B cell (primary cell): ENCODE measurements around the gene KRT38. TPM values are rescaled to one million over a fixed set of nuclear protein-coding genes. Genes with fewer than 3 reads are reported as not detected.

Experiments
- ATAC-seq: fragments of 200-7000 bp; cut with Tn5 transposase; one replicate; pipeline ENCODE4 v1.10.0; 2021; ENCODE audit warnings: low read depth, mild to moderate bottlenecking, moderate number of reproducible peaks, moderate library complexity
- CTCF ChIA-PET: fragments of 350-600 bp; sonication (Branson Sonifier 250); formaldehyde crosslinking; loops from one replicate; lab custom pipeline; 2021; ENCODE audit warnings: antibody characterized with exemption, inconsistent platforms; lab: Charles Lee
- POLR2A ChIA-PET: fragments of 350-600 bp; sonication (Branson Sonifier 250); formaldehyde crosslinking; loops from one replicate; lab custom pipeline; 2021; ENCODE audit warnings: antibody characterized with exemption; lab: Charles Lee
- DNase-seq: peaks from one replicate; pipeline ENCODE4 v3.0.0; 2013
- H2AFZ ChIP-seq: 2 replicates; pipeline ENCODE4 v1.6.1; 2012; ENCODE audit warnings: mild to moderate bottlenecking, low read depth, low read length; ENCODE audit not compliant: insufficient read depth, poor library complexity, severe bottlenecking
- H3K27ac ChIP-seq, 2 donors: 1 replicate in 1 of 2; 2 replicates in 1 of 2; pipeline ENCODE4 v1.5.1; 2012 to 2013; ENCODE audit warnings: low read length in 2 of 2, mild to moderate bottlenecking in 2 of 2, moderate library complexity in 1 of 2
- H3K27me3 ChIP-seq, 4 experiments: fragments of 200-600 bp in 1 of 4; sonication (generic) in 1 of 4; replicated peaks in 1 of 4; 1 replicate in 2 of 4; 2 replicates in 2 of 4; pipeline versions ENCODE4 v1.6.1 to v1.7.0; 2013 to 2016; ENCODE audit warnings: low read length in 3 of 4, mild to moderate bottlenecking in 2 of 4, mixed read lengths in 1 of 4, moderate library complexity in 1 of 4; ENCODE audit not compliant: insufficient read depth in 4 of 4, control insufficient read depth in 3 of 4; ENCODE audit errors: control extremely low read depth in 1 of 4
- H3K36me3 ChIP-seq, 2 experiments: replicated peaks in 1 of 2; 1 replicate in 1 of 2; 2 replicates in 1 of 2; pipeline versions ENCODE4 v1.6.1 to v1.7.1; 2013; ENCODE audit warnings: low read length in 1 of 2; ENCODE audit not compliant: insufficient read depth in 2 of 2, control insufficient read depth in 1 of 2; ENCODE audit errors: control extremely low read depth in 1 of 2, extremely low read depth in 1 of 2
- H3K4me1 ChIP-seq, 2 donors: fragments of 200-600 bp in 1 of 2; sonication (generic) in 1 of 2; 1 replicate in 1 of 2; 2 replicates in 1 of 2; pipeline versions ENCODE4 v1.5.1 to v1.6.1; 2013 to 2017; ENCODE audit warnings: low read length in 2 of 2; ENCODE audit not compliant: control insufficient read depth in 2 of 2, insufficient read depth in 2 of 2
- H3K4me2 ChIP-seq: replicated peaks from 2 replicates; pipeline ENCODE3; 2012; ENCODE audit warnings: mild to moderate bottlenecking, low read depth, low read length; ENCODE audit not compliant: poor library complexity, severe bottlenecking
- H3K4me3 ChIP-seq, 5 experiments: fragments of 200-600 bp in 1 of 5; sonication (generic) in 1 of 5; 1 replicate in 3 of 5; 2 replicates in 2 of 5; pipeline versions ENCODE4 v1.5.1 to v1.7.0; 2011 to 2016; ENCODE audit warnings: low read length in 4 of 5, mild to moderate bottlenecking in 4 of 5, low read depth in 2 of 5, control low read depth in 1 of 5, moderate library complexity in 1 of 5; ENCODE audit not compliant: insufficient read depth in 1 of 5; ENCODE audit errors: control extremely low read depth in 1 of 5, extremely low read depth in 1 of 5
- H3K79me2 ChIP-seq: fragments of 200-600 bp; sonication (generic); one replicate; pipeline ENCODE4 v1.6.0; 2016; ENCODE audit warnings: low read length; ENCODE audit not compliant: control insufficient read depth, insufficient read depth
- H3K9ac ChIP-seq: fragments of 200-600 bp; sonication (generic); 2 replicates; pipeline ENCODE4 v1.6.1; 2017; ENCODE audit warnings: mild to moderate bottlenecking, low read length, moderate library complexity
- H3K9me3 ChIP-seq, 3 donors: one replicate each; pipeline versions ENCODE4 v1.6.1 to v1.7.1; 2013; ENCODE audit warnings: low read length in 2 of 3; ENCODE audit not compliant: control insufficient read depth in 2 of 3, insufficient read depth in 1 of 3; ENCODE audit errors: control extremely low read depth in 1 of 3
- H4K20me1 ChIP-seq: 2 replicates; pipeline ENCODE4 v1.6.0; 2012; ENCODE audit warnings: mild to moderate bottlenecking, low read length; ENCODE audit not compliant: insufficient read depth, control insufficient read depth, poor library complexity, severe bottlenecking
- H3K27ac Mint-ChIP-seq: one replicate; pipeline ENCODE4 v1.8.0; 2021; ENCODE audit warnings: mixed read lengths
- H3K27me3 Mint-ChIP-seq: one replicate; pipeline ENCODE4 v1.8.0; 2021; ENCODE audit warnings: mixed read lengths
- H3K4me1 Mint-ChIP-seq: one replicate; pipeline ENCODE4 v1.8.0; 2021; ENCODE audit warnings: mixed read lengths
- H3K4me3 Mint-ChIP-seq: one replicate; pipeline ENCODE4 v1.8.0; 2021; ENCODE audit warnings: mixed read lengths
- H3K9me3 Mint-ChIP-seq: one replicate; pipeline ENCODE4 v1.8.0; 2022; ENCODE audit warnings: mixed read lengths; ENCODE audit not compliant: insufficient read depth
- CTCF ChIP-seq: fragments of 200-600 bp; IDR thresholded peaks from one replicate; pipeline ENCODE4 v1.8.0; 2022; ENCODE audit warnings: antibody characterized with exemption, mild to moderate bottlenecking
- EZH2 ChIP-seq: IDR thresholded peaks from 2 replicates; pipeline ENCODE4 v1.6.1; 2012; ENCODE audit warnings: borderline replicate concordance, low read depth, mild to moderate bottlenecking, moderate library complexity, low read length; ENCODE audit not compliant: insufficient read depth, poor library complexity, severe bottlenecking
- WGBS: methylation state at CpG from one replicate; pipeline ENCODE4 v1.1.5; 2013; ENCODE audit warnings: missing lambda C conversion rate; ENCODE audit not compliant: insufficient coverage; 5-methylcytosine and 5-hydroxymethylcytosine counted together
- intact Hi-C: fragments of 100-400 bp; cut with micrococcal nuclease; formaldehyde crosslinking; loops from one replicate; pipeline ENCODE4 v1.10.0; 2022
- polyA plus RNA-seq: library from polyadenylated mRNA; depleted of rRNA; stranded (reverse); fragments of >200 nt; gene quantifications from 2 replicates; pipeline ENCODE4 v1.2.3, GENCODE V29; 2012
- total RNA-seq, 2 donors: library from RNA; stranded (reverse); fragments of 120-200 nt in 1 of 2; gene quantifications; 1 replicate in 1 of 2; 2 replicates in 1 of 2; pipeline versions ENCODE4 v1.2.3 to v1.2.4, GENCODE V29; 2013 to 2022

Gene KRT38
- total and polyA plus RNA-seq, 2 donors (not counting 1 experiment from before 2014, with no cell fraction given) = not detected

DNA sequence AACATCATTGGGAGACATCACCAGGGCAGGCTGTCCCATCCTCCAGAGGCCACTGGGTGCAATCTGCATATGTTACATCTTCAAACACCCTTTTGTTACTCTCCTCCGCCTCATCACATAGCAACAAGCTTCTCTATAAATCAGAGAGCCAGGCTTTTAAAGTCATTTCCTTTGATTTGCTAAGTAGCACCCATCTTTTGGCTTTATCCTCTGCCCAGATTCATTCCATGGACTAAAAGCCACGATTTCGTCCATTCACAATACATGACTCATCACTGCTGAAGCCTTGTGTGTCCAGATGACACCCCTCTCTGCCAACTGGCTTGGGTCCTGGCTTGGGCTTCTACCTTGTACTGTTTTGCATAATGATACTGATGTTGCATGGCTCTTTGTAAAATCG, 2.0 kb upstream of the KRT38 start:
- CTCF ChIA-PET = interaction anchor here (0.5 kb wide), 1 partner anchor 898 kb away, joined by 3 read pairs; no protein-coding TSS in a partner anchor

DNA sequence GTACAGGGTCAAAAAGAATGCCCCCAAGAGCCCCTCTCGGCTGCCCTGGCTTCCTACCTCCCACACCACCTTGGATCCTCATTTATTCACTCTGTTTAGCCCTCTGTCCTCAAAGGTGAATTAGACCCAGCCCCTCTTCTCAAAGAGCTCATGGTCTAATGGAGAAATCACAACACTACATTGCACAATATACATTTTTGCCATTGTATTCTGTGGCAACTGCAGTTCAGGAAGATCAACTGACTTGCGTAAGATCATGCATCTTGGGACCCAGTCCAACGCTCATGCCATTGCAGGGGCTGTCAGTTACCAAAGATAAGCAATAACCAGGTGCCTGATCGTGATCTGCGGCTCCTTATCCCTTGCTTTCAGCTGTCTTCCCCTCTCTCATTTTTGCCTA, 1.4 kb downstream of the KRT38 start:
- DNase-seq = no peak
- Mint-ChIP-seq H3K27me3 (peaks cover 36% of the 10 kb centered on the region), H3K4me3 (no peak overlapping the region), H3K27ac (no peak overlapping the region), H3K9me3 (no peaks in the 10 kb centered on the region), H3K4me1 (no peaks in the 10 kb centered on the region)
- CTCF ChIA-PET = no interaction called here
- Histone ChIP-seq H4K20me1 (no peaks in the 10 kb centered on the region), H3K27ac (no peak overlapping the region), H3K36me3 (no peaks in the 10 kb centered on the region), H3K4me3 (no peak overlapping the region), H3K9me3 (peaks cover 0 to 4% (median 0%) of the 10 kb centered on the region in 3 donors), H3K79me2 (no peaks in the 10 kb centered on the region), H3K9ac (no peak overlapping the region), H3K27me3 (no peaks in the 10 kb centered on the region), H3K4me2 (no peak overlapping the region), H3K4me1 (no peaks in the 10 kb centered on the region), H2AFZ (no peak overlapping the region)
- intact Hi-C loops = no loop called here
- TF ChIP-seq EZH2 (no peak), CTCF (no peak)
- POLR2A ChIA-PET = no interaction called here
- ATAC-seq = no peak
- WGBS = 91% methylated on average over 4 of the region's 5 CpGs

More for the DNA sequence above, 2.0 kb upstream of the KRT38 start:
- peaks cover 32% of the 10 kb centered on the region for H3K27me3 Mint-ChIP-seq
- Histone ChIP-seq H3K9ac (no peak overlapping the region), H3K4me3 (no peak overlapping the region), H3K4me1 (no peaks in the 10 kb centered on the region), H2AFZ (no peak overlapping the region), H3K27ac (no peak overlapping the region), H3K36me3 (no peaks in the 10 kb centered on the region), H3K4me2 (no peak overlapping the region), H3K27me3 (peaks cover 0 to 6% (median 0%) of the 10 kb centered on the region in 4 experiments), H4K20me1 (no peaks in the 10 kb centered on the region), H3K9me3 (peaks cover 0 to 4% (median 0%) of the 10 kb centered on the region in 3 donors), H3K79me2 (no peaks in the 10 kb centered on the region)
- intact Hi-C loops = no loop called here
- POLR2A ChIA-PET = no interaction called here
- H3K9me3 Mint-ChIP-seq = no peaks in the 10 kb centered on the region
- no peak for DNase-seq
- WGBS = 65% methylated on average over 2 of the region's 4 CpGs
- TF ChIP-seq CTCF (no peak), EZH2 (no peak)
- H3K4me1 Mint-ChIP-seq = no peaks in the 10 kb centered on the region
- H3K4me3 Mint-ChIP-seq = no peak overlapping the region
- H3K27ac Mint-ChIP-seq = no peak overlapping the region
- ATAC-seq = no peak
